ENCODE data around the gene APOL2.
"Not testable (repeated sequence)": the region's sequence is repeated elsewhere in the genome, so short reads cannot be mapped to it uniquely, and the experiment has no call there.

Gene APOL2

DNA sequence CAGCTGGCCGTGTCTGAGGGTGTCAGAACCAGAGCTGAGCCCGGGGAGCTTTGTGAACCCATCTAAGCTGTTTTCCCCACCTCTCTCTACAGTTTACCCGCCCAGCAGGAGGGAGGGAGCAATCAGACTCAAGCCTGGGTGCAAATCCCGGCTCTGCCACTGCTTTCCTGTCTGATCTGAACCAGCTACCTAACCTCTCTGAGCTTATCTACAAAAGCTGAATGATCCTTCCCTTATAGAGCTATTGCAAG, 252 bp downstream of the APOL2 start:
- DNase-seq (ENCODE audit: low read depth in 2 of 2) = no peak

GRCh38 chr22:36238373-36239149, 766 bp downstream of the APOL2 start:
- DNase-seq (ENCODE audit: low read depth in 2 of 2) = no peak

DNA sequence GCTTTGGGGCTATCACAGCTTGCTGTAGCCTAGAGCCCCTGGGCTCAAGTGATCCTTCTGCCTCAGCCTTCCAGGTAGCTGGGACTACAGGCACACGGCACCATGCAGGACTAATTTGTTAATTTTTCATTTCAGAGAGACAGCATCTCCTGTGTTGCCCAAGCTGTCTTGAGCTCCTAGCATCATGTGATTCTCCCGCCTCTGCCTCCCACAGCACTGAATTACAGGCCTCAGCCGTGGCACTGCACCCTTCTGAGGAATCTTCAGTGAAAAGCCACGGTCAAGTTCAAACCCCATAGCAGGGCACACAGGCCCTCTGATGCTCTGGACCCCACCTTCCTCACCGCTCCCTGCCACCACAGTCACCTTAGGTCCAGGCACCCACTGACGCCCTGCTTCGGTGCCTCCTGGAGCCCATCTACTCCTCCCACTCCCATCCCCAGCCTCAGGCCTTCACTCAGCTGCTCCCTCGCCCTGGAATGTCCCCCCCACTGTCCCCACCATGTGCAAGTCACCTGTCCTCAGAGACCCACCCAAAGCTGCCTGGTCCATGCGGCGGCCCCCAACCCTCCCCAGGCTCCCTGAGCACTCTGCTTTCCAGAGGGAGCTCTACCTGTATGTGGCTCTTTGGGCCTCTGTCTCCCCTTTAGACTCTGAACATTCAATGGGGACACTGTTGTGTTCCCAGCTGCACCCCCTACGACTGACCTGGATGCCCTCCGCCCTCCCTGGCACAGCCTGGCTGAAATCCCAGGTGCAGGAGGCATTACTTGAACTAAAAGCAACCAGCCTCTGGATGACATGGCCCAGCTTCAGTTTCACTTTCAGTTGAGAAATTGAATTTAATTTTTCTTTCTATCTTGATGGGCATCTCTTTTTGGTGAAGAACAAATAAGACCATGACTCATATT, 1.6 kb downstream of the APOL2 start:
- DNase-seq (ENCODE audit: low read depth in 2 of 2) = no peak

DNA sequence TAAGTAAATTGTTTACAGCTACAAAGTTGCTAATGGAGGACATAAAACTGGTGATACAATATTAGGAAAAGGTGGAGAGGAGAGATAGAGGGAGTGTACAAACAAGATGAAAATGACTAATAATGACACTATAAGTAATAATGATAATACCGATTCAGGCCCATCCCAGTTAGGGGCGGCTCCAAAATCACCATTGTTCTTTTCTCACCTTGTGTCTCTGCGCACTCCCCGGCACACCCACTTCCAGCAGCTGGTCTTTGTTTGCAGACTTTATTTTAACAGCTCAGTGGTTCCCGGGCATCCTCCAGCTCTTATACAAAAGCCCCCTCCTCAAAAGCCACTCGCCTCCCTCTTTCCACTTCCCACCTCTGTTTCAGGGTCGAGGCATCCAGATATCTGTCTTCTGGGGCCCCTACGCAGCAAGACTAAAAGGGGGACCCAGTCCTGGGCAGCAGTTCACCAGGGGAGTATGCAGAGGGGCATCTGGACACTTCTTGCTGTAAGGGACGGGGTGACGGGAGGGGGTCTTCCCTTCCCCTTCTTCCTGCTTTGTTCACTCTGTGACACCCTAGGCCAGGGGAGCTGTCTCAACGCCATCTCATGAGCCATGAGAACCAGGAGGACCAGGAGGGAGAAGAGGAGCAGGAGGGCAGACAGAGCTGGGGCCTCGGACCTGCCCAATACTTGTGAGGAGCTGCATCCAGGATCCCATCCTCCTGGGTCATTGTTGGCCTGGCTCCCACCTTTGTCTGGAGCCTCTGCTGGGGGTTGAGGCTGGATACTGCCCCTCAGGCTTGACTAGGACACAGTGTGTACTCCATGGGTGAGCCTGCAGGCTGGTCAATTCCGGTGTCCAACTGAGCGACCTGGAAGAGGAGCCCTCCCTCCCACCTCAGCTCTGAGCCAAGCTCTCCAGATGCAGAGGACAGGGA, 2.7 kb downstream of the APOL2 start:
- no peak for DNase-seq (ENCODE audit: low read depth in 2 of 2)

DNA sequence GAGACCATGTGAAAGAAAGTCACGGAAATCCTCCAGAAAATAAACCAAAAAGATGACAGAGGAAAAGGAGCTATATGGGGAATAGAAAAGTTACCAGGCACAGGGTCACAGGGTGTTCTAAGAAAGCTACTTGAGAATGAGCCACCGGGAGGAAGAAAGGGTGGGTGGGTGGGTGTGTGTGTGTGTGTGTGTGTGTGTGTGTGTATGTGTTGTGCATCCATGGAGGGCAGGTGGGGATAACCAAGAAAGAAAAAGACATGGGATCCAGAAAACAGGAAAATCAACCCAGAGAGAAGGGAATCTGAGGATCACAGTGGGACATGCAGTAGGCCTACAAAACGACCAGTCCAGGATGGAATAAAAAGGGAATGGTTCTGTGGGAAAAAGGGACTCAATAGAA, 3.7 kb downstream of the APOL2 start:
- no peak for DNase-seq (ENCODE audit: low read depth in 2 of 2)

- DNase-seq (ENCODE audit: low read depth in 2 of 2) = no peak
Observed at GRCh38 chr22:36234919-36235318, 4.4 kb downstream of the APOL2 start.

GRCh38 chr22:36234213-36234612, 5.1 kb downstream of the APOL2 start:
- no peak for DNase-seq (ENCODE audit: low read depth in 2 of 2)

GRCh38 chr22:36233796-36234195, 5.5 kb downstream of the APOL2 start:
- DNase-seq (ENCODE audit: low read depth in 2 of 2) = no peak

- DNase-seq (ENCODE audit: low read depth in 2 of 2) = no peak
Observed at GRCh38 chr22:36232715-36233401, 6.5 kb downstream of the APOL2 start.

DNA sequence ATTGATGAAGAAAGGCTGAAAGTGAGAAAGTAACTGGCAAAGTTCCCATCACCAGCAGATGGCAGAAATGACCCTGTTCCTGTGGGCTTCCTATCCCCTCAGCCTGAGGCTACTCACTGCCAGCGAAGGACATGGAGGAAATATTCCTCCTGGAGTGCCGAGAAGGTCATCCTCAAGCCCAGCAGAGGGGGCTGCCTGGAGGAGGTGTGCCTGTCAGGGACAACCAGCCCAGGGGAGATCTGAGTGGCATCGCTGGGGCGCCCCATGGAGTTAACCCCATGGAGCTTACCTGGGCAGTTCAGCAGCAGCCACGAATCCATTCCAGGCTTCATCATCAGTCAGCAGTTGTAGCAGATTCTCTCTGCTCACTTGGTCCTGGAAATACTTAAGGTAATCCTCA, 8.3 kb downstream of the APOL2 start:
- not testable (repeated sequence) for DNase-seq (ENCODE audit: low read depth in 2 of 2)

DNA sequence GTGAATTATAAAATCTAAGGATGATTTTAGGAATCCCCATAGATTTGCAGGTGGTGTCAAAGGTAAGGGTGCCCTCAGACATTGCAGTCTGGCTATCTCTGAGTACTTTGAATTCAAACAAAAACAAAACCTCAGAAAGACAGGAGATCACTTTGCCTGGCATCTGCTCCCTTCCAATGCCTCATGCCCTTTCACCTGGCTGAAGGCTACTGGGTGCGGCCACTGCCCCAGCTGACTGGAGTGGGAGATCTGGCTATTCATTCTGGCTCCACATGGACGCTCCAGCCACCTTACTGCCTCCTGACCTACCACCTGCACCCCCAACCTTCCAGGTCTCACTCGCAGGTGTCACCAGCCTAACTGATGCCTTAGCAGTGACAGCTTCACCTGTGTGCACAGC, 9.7 kb downstream of the APOL2 start:
- not testable (repeated sequence) for DNase-seq (ENCODE audit: low read depth in 2 of 2)

DNA sequence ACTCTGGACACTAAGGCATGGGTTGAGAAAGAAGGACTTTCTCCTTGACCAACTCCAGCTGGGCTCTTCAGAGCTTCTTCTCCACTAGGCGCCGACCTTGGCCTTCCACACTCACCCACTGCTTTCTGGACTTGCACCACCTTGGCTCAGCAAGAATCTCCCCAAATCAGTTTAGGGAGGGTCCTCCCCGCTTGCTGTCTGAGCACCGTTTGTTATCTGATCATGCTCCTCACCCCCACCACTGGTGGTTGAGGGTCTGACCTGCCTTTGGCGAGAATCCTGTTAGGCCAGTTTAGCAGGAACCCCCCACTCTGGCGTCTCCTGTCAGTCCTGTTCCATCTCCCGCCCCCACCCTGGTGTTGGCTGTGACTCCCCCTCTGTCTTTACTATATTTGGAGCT, 10.4 kb downstream of the APOL2 start:
- DNase-seq (ENCODE audit: low read depth in 2 of 2) = no peak

DNA sequence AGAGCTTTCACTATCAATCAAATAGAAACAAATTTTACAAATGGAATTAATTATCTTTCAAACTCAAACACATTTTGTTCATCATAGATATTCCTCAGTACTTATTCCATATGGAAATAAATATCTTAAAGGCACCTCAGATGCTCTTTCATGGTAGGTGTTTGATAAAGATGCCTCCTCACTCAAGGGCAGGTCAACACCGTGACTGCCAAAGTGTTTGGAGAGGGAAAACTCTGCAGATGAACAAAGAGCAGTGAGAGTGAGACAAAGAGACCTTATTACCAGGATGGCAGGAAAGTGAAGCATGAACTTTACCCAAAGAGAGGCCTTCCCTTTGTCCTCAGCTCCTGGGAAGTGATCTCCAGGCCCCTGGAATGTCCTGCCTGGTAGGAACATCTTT, 11.0 kb downstream of the APOL2 start:
- not testable (repeated sequence) for DNase-seq (ENCODE audit: low read depth in 2 of 2)

- DNase-seq (ENCODE audit: low read depth in 2 of 2) = no peak
Observed at GRCh38 chr22:36227806-36228205, 11.5 kb downstream of the APOL2 start.

DNA sequence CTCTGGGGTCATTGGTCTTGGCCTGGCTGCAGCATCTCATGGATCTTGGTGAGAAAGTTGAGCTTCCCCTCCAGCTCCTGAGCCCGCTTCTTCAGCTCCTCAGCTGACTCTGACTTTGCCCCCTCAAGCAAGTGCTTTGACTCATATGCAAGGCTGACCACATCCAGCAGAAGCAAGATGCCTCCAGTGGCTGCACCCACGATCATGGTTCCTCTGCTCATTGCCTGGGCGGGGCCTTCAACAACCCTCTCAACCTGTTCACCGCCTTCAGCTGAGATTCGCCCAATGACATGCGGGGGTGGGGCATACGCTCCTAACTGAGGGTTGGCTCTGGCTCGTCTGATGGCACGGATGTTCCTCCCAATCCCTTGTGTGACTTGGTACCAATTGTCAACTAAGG, 11.9 kb downstream of the APOL2 start:
- no peak for DNase-seq (ENCODE audit: low read depth in 2 of 2)

- DNase-seq (ENCODE audit: low read depth in 2 of 2) = no peak
Observed at GRCh38 chr22:36226189-36226588, 13.1 kb downstream of the APOL2 start.

- DNase-seq (ENCODE audit: low read depth in 2 of 2) = no peak
Observed at GRCh38 chr22:36225333-36225922, 13.9 kb downstream of the APOL2 start.

GRCh38 chr22:36224245-36224644, 15.1 kb downstream of the APOL2 start:
- no peak for DNase-seq (ENCODE audit: low read depth in 2 of 2)

- DNase-seq (ENCODE audit: low read depth in 2 of 2) = no peak
Observed at GRCh38 chr22:36223504-36223903, 15.8 kb downstream of the APOL2 start.

DNA sequence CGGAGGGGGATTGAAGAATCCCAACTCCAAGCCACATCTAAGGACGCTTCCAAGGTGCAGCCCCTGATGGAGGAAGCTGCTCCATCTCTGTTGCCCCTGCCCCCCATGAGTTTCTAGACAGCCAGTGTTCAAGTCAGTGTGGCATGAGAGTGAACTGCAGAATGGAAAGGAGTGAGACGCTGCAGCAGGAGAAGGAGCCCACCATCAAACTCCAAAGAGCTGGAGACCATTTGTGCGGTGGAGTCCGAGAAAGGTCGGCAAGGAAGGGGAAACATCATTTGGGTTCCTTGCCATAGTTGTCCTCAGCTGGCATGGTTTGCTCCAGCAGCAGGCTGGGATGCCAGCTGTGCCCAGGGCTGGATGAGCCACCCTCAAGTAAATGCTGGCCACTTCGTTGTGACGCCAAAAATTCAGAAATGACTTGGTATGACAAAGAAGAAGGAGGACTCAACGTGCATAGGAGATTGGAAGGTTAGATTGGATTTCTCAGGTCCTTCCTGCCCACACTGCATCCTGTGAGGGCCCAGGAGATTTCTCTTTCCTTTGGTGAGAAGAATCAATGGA, 16.4 kb downstream of the APOL2 start:
- DNase-seq (ENCODE audit: low read depth in 2 of 2) = no peak

Measured in stimulated activated CD8-positive, alpha-beta memory T cell treated with anti-CD3 and anti-CD28 coated beads, Interleukin-2, amount 100 ng/mL, for 48 hours (primary cell).